HCT116 (cell line): ENCODE results near the gene CHST11. TPM values are rescaled to one million over a fixed set of nuclear protein-coding genes. Genes with fewer than 3 reads are reported as not detected.

Experiments
- ATAC-seq: fragments of 200-7000 bp; cut with Tn5 transposase; 2 replicates; pipeline ENCODE4 v1.9.1; 2020; ENCODE audit warnings: mild to moderate bottlenecking, moderate library complexity
- BruUV-seq: library from RNA; stranded (reverse); fragments of 400-500 nt; replicated peaks from 2 replicates; lab custom pipeline; 2021; lab: Mats Ljungman, UMichigan
- CTCF ChIA-PET: fragments of 300-600 bp; sonication (Branson Sonifier 250); formaldehyde crosslinking; loops from one replicate; lab custom pipeline; 2021; ENCODE audit warnings: antibody characterized with exemption; lab: Charles Lee
- POLR2A ChIA-PET: fragments of 300-600, 350-600 bp; sonication (Branson Sonifier 250); formaldehyde crosslinking; loops from one replicate; lab custom pipeline; 2021; ENCODE audit warnings: antibody characterized with exemption; lab: Charles Lee
- RAD21 ChIA-PET, 2 experiments: fragments of 300-600 bp; sonication (Branson Sonifier 250); formaldehyde crosslinking; loops; one replicate each; lab custom pipeline; 2023; ENCODE audit warnings: low total read pairs in 2 of 2; ENCODE audit not compliant: uncharacterized antibody in 2 of 2, unreplicated experiment in 2 of 2, low non-redundant PET in 1 of 2; lab: Charles Lee
- DNase-seq: peaks from one replicate; pipeline ENCODE4 v3.0.0-alpha.2; 2010; ENCODE audit warnings: low read depth, low spot score
- H2AFZ ChIP-seq: fragments of 200-600 bp; shearing (Covaris generic), sonication (generic); 2 replicates; pipeline ENCODE4 v1.6.1; 2017; ENCODE audit warnings: low read depth, mixed run types, mixed read lengths, antibody characterized with exemption, low read length; ENCODE audit not compliant: poor library complexity, severe bottlenecking
- H3K27ac ChIP-seq: 2 replicates; pipeline ENCODE4 v1.5.1; 2012; ENCODE audit warnings: low read depth, low read length
- H3K27me3 ChIP-seq: fragments of 200-600 bp; sonication (generic); 2 replicates; pipeline ENCODE4 v1.6.1; 2016; ENCODE audit warnings: mixed run types, low read length, mixed read lengths; ENCODE audit not compliant: insufficient read depth
- H3K36me3 ChIP-seq, 2 experiments: fragments of 200-500 bp in 1 of 2; fragments of 200-600 bp in 1 of 2; sonication (Bioruptor generic) in 1 of 2; sonication (generic) in 1 of 2; 2 replicates each; pipeline versions ENCODE4 v1.5.1 to v1.6.1; 2014 to 2016; ENCODE audit warnings: low read length in 2 of 2, inconsistent platforms in 1 of 2, mixed read lengths in 1 of 2, mixed run types in 1 of 2; ENCODE audit not compliant: insufficient read depth in 2 of 2, control insufficient read depth in 1 of 2
- H3K4me1 ChIP-seq, 2 experiments: fragments of 200-600 bp in 1 of 2; sonication (generic) in 1 of 2; 2 replicates each; pipeline versions ENCODE4 v1.5.1 to v1.6.1; 2012 to 2017; ENCODE audit warnings: low read length in 2 of 2, inconsistent platforms in 1 of 2, mild to moderate bottlenecking in 1 of 2, mixed read lengths in 1 of 2, mixed run types in 1 of 2, moderate library complexity in 1 of 2; ENCODE audit not compliant: insufficient read depth in 2 of 2, control insufficient read depth in 1 of 2
- H3K4me2 ChIP-seq: fragments of 200-600 bp; sonication (generic); 2 replicates; pipeline ENCODE4 v1.6.1; 2017; ENCODE audit warnings: mixed run types, low read length, mixed read lengths
- H3K4me3 ChIP-seq, 2 experiments: fragments of 200-600 bp in 1 of 2; sonication (generic) in 1 of 2; replicated peaks in 1 of 2; 2 replicates each; pipeline ENCODE4 v1.5.1; 2011 to 2016; ENCODE audit warnings: low read length in 2 of 2, control low read depth in 1 of 2, low read depth in 1 of 2, mild to moderate bottlenecking in 1 of 2, mixed read lengths in 1 of 2, mixed run types in 1 of 2
- H3K79me2 ChIP-seq: fragments of 200-600 bp; sonication (generic); 2 replicates; pipeline ENCODE4 v1.6.1; 2017; ENCODE audit warnings: mild to moderate bottlenecking, mixed run types, low read length, moderate library complexity, mixed read lengths; ENCODE audit not compliant: insufficient read depth
- H3K9ac ChIP-seq: fragments of 200-600 bp; sonication (generic); 2 replicates; pipeline ENCODE4 v1.6.1; 2016; ENCODE audit warnings: low read length, mixed read lengths
- H3K9me2 ChIP-seq: fragments of 200-600 bp; sonication (generic), shearing (Covaris generic); 2 replicates; pipeline ENCODE4 v1.6.1; 2017; ENCODE audit warnings: mixed run types, mild to moderate bottlenecking, moderate library complexity; ENCODE audit not compliant: insufficient read depth
- H3K9me3 ChIP-seq, 2 experiments: fragments of 200-500 bp in 1 of 2; fragments of 200-600 bp in 1 of 2; sonication (Bioruptor generic) in 1 of 2; sonication (generic) in 1 of 2; 2 replicates each; pipeline ENCODE4 v1.6.1; 2014 to 2017; ENCODE audit warnings: low read length in 2 of 2, mixed read lengths in 2 of 2, inconsistent platforms in 1 of 2, low read depth in 1 of 2, mild to moderate bottlenecking in 1 of 2, mixed run types in 1 of 2, moderate library complexity in 1 of 2; ENCODE audit not compliant: control insufficient read depth in 1 of 2, insufficient read depth in 1 of 2
- H4K20me1 ChIP-seq: fragments of 200-600 bp; sonication (generic), shearing (Covaris generic); 2 replicates; pipeline ENCODE4 v1.6.1; 2017; ENCODE audit warnings: mixed run types, mild to moderate bottlenecking, moderate library complexity; ENCODE audit not compliant: insufficient read depth
- CBX3 ChIP-seq: IDR thresholded peaks from 2 replicates; pipeline ENCODE4 v1.6.1; 2012; ENCODE audit warnings: low read depth
- EZH2 ChIP-seq: fragments of 200-600 bp; sonication (generic); IDR thresholded peaks from 2 replicates; pipeline ENCODE4 v1.6.1; 2017; ENCODE audit warnings: antibody characterized with exemption, mixed run types
- FOSL1 ChIP-seq: IDR thresholded peaks from 2 replicates; pipeline ENCODE4 v1.6.1; 2012; ENCODE audit warnings: low read depth
- JUND ChIP-seq: IDR thresholded peaks from 2 replicates; pipeline ENCODE4 v1.6.1; 2012
- POLR2A ChIP-seq: IDR thresholded peaks from 2 replicates; pipeline ENCODE4 v1.7.0; 2011; ENCODE audit warnings: borderline replicate concordance; ENCODE audit not compliant: insufficient read depth, insufficient read length; ENCODE audit errors: extremely low read depth
- POLR2AphosphoS5 ChIP-seq: IDR thresholded peaks from 2 replicates; pipeline ENCODE4 v1.6.1; 2011; ENCODE audit warnings: mild to moderate bottlenecking, low read depth, low read length, moderate library complexity
- RAD21 ChIP-seq: IDR thresholded peaks from 2 replicates; pipeline ENCODE4 v1.6.1; 2012; ENCODE audit warnings: low read depth, mild to moderate bottlenecking
- SIN3A ChIP-seq: IDR thresholded peaks from 2 replicates; pipeline ENCODE4 v1.6.1; 2012; ENCODE audit warnings: low read depth
- SP1 ChIP-seq: IDR thresholded peaks from 2 replicates; pipeline ENCODE4 v1.6.1; 2012; ENCODE audit warnings: low read depth
- TCF7L2 ChIP-seq: IDR thresholded peaks from 2 replicates; pipeline ENCODE4 v1.7.0; 2011; ENCODE audit warnings: borderline replicate concordance, inconsistent platforms; ENCODE audit not compliant: insufficient read depth, insufficient read length; ENCODE audit errors: extremely low read depth
- YY1 ChIP-seq: IDR thresholded peaks from 2 replicates; pipeline ENCODE4 v1.6.1; 2011; ENCODE audit warnings: low read length, low read depth, moderate library complexity, mild to moderate bottlenecking; ENCODE audit not compliant: insufficient replicate concordance; ENCODE audit errors: extremely low read depth
- ZNF274 ChIP-seq: fragments of 200-500 bp; sonication (Bioruptor generic); IDR thresholded peaks from 2 replicates; pipeline ENCODE4 v1.6.1; 2014; ENCODE audit warnings: mild to moderate bottlenecking, low read depth, low read length, inconsistent platforms
- intact Hi-C: fragments of 100-400 bp; cut with micrococcal nuclease; formaldehyde crosslinking; loops from 2 replicates; pipeline ENCODE4 v1.10.0; 2022
- total RNA-seq: library from RNA; stranded (reverse); gene quantifications from one replicate; pipeline ENCODE4 v1.2.1, GENCODE V29; 2021; ENCODE audit not compliant: unreplicated experiment
- TF ChIP-seq, protein P1 (sequence below), 3 experiments: fragments of 200-600 bp in 1 of 3; sonication (generic) in 1 of 3; IDR thresholded peaks in 2 of 3; conservative IDR thresholded peaks in 1 of 3; 2 replicates each; pipeline ENCODE4 v1.5.1; 2012 to 2017; ENCODE audit warnings: low read depth in 2 of 3, low read length in 2 of 3, antibody characterized with exemption in 1 of 3, borderline replicate concordance in 1 of 3, control low read depth in 1 of 3, mild to moderate bottlenecking in 1 of 3, mixed read lengths in 1 of 3, mixed run types in 1 of 3, moderate library complexity in 1 of 3; ENCODE audit not compliant: insufficient read depth in 1 of 3

Gene CHST11
- total RNA-seq, 1 experiment from 2014 or later: 10.1 TPM

DNA sequence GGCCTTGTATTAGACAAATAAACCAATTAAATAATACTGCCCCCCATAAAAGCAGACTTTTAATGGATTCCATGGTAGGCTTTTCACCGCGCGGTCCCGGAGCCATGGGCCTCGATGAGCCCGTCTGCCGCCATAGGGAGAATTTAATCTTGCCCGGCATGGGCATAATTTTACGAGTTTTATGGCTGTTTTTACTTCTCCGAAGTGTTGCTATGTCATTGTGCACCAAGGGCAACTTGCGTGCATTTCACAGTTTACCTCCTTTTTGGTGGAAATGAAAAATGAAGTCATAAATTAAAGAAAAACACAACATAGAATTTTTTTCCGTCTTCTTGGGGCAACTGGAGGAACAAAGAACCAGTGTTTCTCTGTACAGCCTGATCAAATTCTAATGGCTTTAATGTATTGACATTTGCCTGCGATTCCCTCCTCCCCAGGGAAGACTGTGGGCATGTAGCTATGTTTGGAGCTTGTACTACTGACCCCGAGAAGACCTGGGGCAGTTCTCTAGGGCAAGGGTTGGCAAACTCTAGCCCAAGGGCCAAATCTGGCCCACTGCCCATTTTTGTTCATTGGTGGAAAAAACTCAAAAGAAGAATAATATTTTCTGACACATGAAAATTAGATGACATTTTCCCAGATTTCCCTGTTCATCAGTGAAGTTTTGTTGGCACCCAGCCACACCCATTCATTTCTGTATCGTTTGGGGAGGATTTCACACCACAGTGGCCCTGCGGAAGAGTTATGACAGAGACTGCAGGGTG, 142.7 kb downstream of the CHST11 start:
- Histone ChIP-seq H4K20me1 (no peaks in the 10 kb centered on the region), H3K9me3 (no peaks in the 10 kb centered on the region), H3K4me2 (no peak overlapping the region), H3K27me3 (no peaks in the 10 kb centered on the region), H3K4me1 (peaks cover 35 to 71% of the 10 kb centered on the region in 2 experiments), H2AFZ (no peak overlapping the region), H3K36me3 (no peaks in the 10 kb centered on the region), H3K4me3 (no peak overlapping the region), H3K9me2 (no peaks in the 10 kb centered on the region), H3K79me2 (no peaks in the 10 kb centered on the region), H3K27ac (no peak overlapping the region), H3K9ac (no peak overlapping the region)
- no peak for DNase-seq
- intact Hi-C loops: loop anchor here (10.0 kb wide), 1 partner anchor 215 kb away; no protein-coding TSS in a partner anchor
- CTCF ChIA-PET: no interaction called here
- POLR2A ChIA-PET: no interaction called here
- no peak for ATAC-seq
- RAD21 ChIA-PET: no interaction called here
- TF ChIP-seq, protein P1, sequence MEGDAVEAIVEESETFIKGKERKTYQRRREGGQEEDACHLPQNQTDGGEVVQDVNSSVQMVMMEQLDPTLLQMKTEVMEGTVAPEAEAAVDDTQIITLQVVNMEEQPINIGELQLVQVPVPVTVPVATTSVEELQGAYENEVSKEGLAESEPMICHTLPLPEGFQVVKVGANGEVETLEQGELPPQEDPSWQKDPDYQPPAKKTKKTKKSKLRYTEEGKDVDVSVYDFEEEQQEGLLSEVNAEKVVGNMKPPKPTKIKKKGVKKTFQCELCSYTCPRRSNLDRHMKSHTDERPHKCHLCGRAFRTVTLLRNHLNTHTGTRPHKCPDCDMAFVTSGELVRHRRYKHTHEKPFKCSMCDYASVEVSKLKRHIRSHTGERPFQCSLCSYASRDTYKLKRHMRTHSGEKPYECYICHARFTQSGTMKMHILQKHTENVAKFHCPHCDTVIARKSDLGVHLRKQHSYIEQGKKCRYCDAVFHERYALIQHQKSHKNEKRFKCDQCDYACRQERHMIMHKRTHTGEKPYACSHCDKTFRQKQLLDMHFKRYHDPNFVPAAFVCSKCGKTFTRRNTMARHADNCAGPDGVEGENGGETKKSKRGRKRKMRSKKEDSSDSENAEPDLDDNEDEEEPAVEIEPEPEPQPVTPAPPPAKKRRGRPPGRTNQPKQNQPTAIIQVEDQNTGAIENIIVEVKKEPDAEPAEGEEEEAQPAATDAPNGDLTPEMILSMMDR (IDR thresholded peaks at IDR 0.05 in 2 of 3, conservative IDR thresholded peaks at IDR 0.05 in 1 of 3; ENCODE audit: borderline replicate concordance in 1 of 3, insufficient read depth in 1 of 3, low read depth in 2 of 3, low read length in 2 of 3): no peak
- no TSS peak for BruUV-seq

DNA sequence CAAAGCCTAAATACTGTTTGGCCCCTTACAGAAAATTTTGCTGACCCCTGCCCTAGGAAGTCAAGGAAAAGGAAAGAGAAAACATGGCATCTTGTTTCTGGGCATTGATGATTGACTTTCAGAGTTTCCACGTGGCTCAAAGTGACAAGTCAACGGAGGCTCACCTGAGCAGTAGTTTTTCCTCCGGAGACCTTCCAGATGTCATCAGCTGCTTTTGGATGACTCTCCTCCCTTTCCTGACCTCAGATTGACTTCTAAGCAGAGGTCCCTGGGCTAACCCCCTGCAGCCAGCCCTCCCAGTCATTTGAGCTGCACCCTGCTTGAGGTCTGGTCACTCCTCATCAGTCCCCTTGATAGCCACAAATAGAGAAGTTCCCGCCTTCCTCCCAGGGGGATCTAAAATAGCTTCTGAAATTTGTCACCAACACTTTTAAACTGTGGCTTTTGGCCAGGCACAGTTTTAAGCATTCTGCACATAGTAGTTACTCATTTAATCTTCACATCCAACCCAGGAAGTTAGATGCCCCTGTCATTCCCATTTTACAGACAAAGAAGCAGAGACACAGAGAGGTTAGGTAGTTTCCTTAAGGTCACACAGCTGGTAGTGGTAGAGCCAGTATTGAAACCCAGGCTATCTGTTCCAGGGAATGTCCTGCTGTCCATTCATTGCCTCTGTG, 143.4 kb downstream of the CHST11 start:
- H3K9ac ChIP-seq: no peak overlapping the region
- no peaks in the 10 kb centered on the region for H4K20me1 ChIP-seq
- H3K36me3 ChIP-seq: no peaks in the 10 kb centered on the region
- CTCF ChIA-PET: no interaction called here
- no TSS peak for BruUV-seq
- no peak for ATAC-seq
- no peak overlapping the region for H2AFZ ChIP-seq
- no peak for DNase-seq
- RAD21 ChIA-PET: no interaction called here
- H3K79me2 ChIP-seq: no peaks in the 10 kb centered on the region
- H3K9me2 ChIP-seq: no peaks in the 10 kb centered on the region
- POLR2A ChIA-PET: no interaction called here
- H3K4me2 ChIP-seq: no peak overlapping the region
- intact Hi-C loops: loop anchor here (10.0 kb wide), 1 partner anchor 215 kb away; no protein-coding TSS in a partner anchor
- H3K4me3 ChIP-seq: no peak overlapping the region
- H3K27ac ChIP-seq: no peak overlapping the region
- H3K27me3 ChIP-seq: no peaks in the 10 kb centered on the region
- peaks cover 42 to 78% of the 10 kb centered on the region in 2 experiments for H3K4me1 ChIP-seq
- no peaks in the 10 kb centered on the region for H3K9me3 ChIP-seq
- TF ChIP-seq RAD21 (no peak), CBX3 (no peak), TCF7L2 (no peak), FOSL1 (no peak), ZNF274 (no peak), SIN3A (no peak), POLR2A (no peak), SP1 (no peak), JUND (no peak), EZH2 (no peak), YY1 (no peak), POLR2AphosphoS5 (no peak)
- TF ChIP-seq, protein P1 (IDR thresholded peaks at IDR 0.05 in 2 of 3, conservative IDR thresholded peaks at IDR 0.05 in 1 of 3; ENCODE audit: borderline replicate concordance in 1 of 3, insufficient read depth in 1 of 3, low read depth in 2 of 3, low read length in 2 of 3): no peak
